OCI-LY1 (cell line): ENCODE results near the gene ARID3A.

Experiments used
- H2AFZ ChIP-seq: fragments of 200-600 bp; sonication (generic), shearing (Covaris generic); 2 replicates; pipeline ENCODE4 v1.6.0; 2014; ENCODE audit warnings: antibody characterized with exemption, mild to moderate bottlenecking, low read length
- H3F3A ChIP-seq: fragments of 200-600 bp; sonication (generic), shearing (Covaris generic); 2 replicates; pipeline ENCODE4 v1.6.0; 2014; ENCODE audit warnings: mild to moderate bottlenecking, antibody characterized with exemption, low read length, moderate library complexity; ENCODE audit not compliant: insufficient read depth
- H3K27ac ChIP-seq: fragments of 200-600 bp; sonication (generic); 2 replicates; pipeline ENCODE4 v1.5.1; 2014; ENCODE audit warnings: low read length, mixed run types, mild to moderate bottlenecking, low read depth; ENCODE audit not compliant: poor library complexity, severe bottlenecking
- H3K27me3 ChIP-seq: fragments of 200-600 bp; sonication (generic); 2 replicates; pipeline ENCODE4 v1.6.0; 2014; ENCODE audit warnings: antibody characterized with exemption, mild to moderate bottlenecking, low read length, moderate library complexity; ENCODE audit not compliant: insufficient read depth
- H3K36me3 ChIP-seq: fragments of 200-600 bp; sonication (generic); 2 replicates; pipeline ENCODE4 v1.6.1; 2014; ENCODE audit warnings: mild to moderate bottlenecking, antibody characterized with exemption, low read length, moderate library complexity, mixed read lengths; ENCODE audit not compliant: insufficient read depth
- H3K4me1 ChIP-seq: fragments of 200-600 bp; sonication (generic); 2 replicates; pipeline ENCODE4 v1.5.1; 2014; ENCODE audit warnings: mild to moderate bottlenecking, low read length, moderate library complexity; ENCODE audit not compliant: insufficient read depth, severe bottlenecking
- H3K4me2 ChIP-seq: fragments of 200-600 bp; sonication (generic), shearing (Covaris generic); 2 replicates; pipeline ENCODE4 v1.6.1; 2014; ENCODE audit warnings: low read length
- H3K4me3 ChIP-seq: fragments of 200-600 bp; sonication (generic); 2 replicates; pipeline ENCODE4 v1.5.1; 2014; ENCODE audit warnings: low read length, low read depth, mild to moderate bottlenecking, mixed read lengths; ENCODE audit not compliant: poor library complexity, severe bottlenecking
- H3K79me2 ChIP-seq: fragments of 200-600 bp; shearing (Covaris generic); 2 replicates; pipeline ENCODE4 v1.6.1; 2016; ENCODE audit warnings: mixed run types, low read length, mixed read lengths; ENCODE audit not compliant: insufficient read depth
- H3K9ac ChIP-seq: fragments of 200-600 bp; sonication (generic), shearing (Covaris generic); 2 replicates; pipeline ENCODE4 v1.6.1; 2014; ENCODE audit warnings: mild to moderate bottlenecking, low read length, mixed read lengths
- H3K9me2 ChIP-seq: fragments of 200-600 bp; sonication (generic), shearing (Covaris generic); 2 replicates; pipeline ENCODE4 v1.6.1; 2014; ENCODE audit warnings: low read depth, mild to moderate bottlenecking, low read length, mixed read lengths
- H3K9me3 ChIP-seq: fragments of 200-600 bp; shearing (Covaris generic); 2 replicates; pipeline ENCODE4 v1.6.1; 2014; ENCODE audit warnings: low read length, mixed read lengths
- H4K20me1 ChIP-seq: fragments of 200-600 bp; sonication (generic), shearing (Covaris generic); 2 replicates; pipeline ENCODE4 v1.6.0; 2016; ENCODE audit warnings: mild to moderate bottlenecking, low read length; ENCODE audit not compliant: insufficient read depth
- EZH2 ChIP-seq: fragments of 200-600 bp; sonication (generic), shearing (Covaris generic); IDR thresholded peaks from 2 replicates; pipeline ENCODE4 v1.8.0; 2017; ENCODE audit warnings: borderline replicate concordance, mixed run types, mild to moderate bottlenecking, antibody characterized with exemption, low read length, moderate library complexity, mixed read lengths
- TF ChIP-seq, protein P1 (sequence below): fragments of 200-600 bp; sonication (generic), shearing (Covaris generic); IDR thresholded peaks from 2 replicates; pipeline ENCODE4 v1.5.1; 2017; ENCODE audit warnings: mild to moderate bottlenecking, antibody characterized with exemption, low read length, moderate library complexity, mixed read lengths

Gene ARID3A

GRCh38 chr19:964116-964520 lies 38.3 kb downstream of the ARID3A start:
- H3K4me1 ChIP-seq: no peaks in the 10 kb centered on the region
- H3K9me2 ChIP-seq: no peaks in the 10 kb centered on the region
- no peak overlapping the region for H3K27ac ChIP-seq
- H3K9ac ChIP-seq: no peak overlapping the region
- H3F3A ChIP-seq: no peaks in the 10 kb centered on the region
- H3K9me3 ChIP-seq: no peaks in the 10 kb centered on the region
- H3K79me2 ChIP-seq: no peaks in the 10 kb centered on the region
- H2AFZ ChIP-seq: no peak overlapping the region
- H3K4me3 ChIP-seq: no peak overlapping the region
- no peak overlapping the region for H3K4me2 ChIP-seq
- H4K20me1 ChIP-seq: no peaks in the 10 kb centered on the region
- H3K36me3 ChIP-seq: no peaks in the 10 kb centered on the region
- no peak for TF ChIP-seq EZH2
- TF ChIP-seq, protein P1, sequence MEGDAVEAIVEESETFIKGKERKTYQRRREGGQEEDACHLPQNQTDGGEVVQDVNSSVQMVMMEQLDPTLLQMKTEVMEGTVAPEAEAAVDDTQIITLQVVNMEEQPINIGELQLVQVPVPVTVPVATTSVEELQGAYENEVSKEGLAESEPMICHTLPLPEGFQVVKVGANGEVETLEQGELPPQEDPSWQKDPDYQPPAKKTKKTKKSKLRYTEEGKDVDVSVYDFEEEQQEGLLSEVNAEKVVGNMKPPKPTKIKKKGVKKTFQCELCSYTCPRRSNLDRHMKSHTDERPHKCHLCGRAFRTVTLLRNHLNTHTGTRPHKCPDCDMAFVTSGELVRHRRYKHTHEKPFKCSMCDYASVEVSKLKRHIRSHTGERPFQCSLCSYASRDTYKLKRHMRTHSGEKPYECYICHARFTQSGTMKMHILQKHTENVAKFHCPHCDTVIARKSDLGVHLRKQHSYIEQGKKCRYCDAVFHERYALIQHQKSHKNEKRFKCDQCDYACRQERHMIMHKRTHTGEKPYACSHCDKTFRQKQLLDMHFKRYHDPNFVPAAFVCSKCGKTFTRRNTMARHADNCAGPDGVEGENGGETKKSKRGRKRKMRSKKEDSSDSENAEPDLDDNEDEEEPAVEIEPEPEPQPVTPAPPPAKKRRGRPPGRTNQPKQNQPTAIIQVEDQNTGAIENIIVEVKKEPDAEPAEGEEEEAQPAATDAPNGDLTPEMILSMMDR: no peak
- H3K27me3 ChIP-seq: 0 out of 2 replicates have a peak, but pooled peaks cover 15% of the 10 kb centered on the region

GRCh38 chr19:964761-965694 lies 39.2 kb downstream of the ARID3A start:
- Histone ChIP-seq H3K9me3 (no peaks in the 10 kb centered on the region), H2AFZ (no peak overlapping the region), H3K4me2 (no peak overlapping the region), H3K27me3 (0 out of 2 replicates have a peak, but pooled peaks cover 15% of the 10 kb centered on the region), H3K36me3 (no peaks in the 10 kb centered on the region), H3K27ac (no peak overlapping the region), H3K9me2 (no peaks in the 10 kb centered on the region), H3K9ac (no peak overlapping the region), H3K79me2 (no peaks in the 10 kb centered on the region), H3K4me1 (no peaks in the 10 kb centered on the region), H4K20me1 (no peaks in the 10 kb centered on the region), H3K4me3 (no peak overlapping the region), H3F3A (no peaks in the 10 kb centered on the region)
- TF ChIP-seq, protein P1: no peak
- no peak for TF ChIP-seq EZH2

GRCh38 chr19:966485-967088 lies 40.8 kb downstream of the ARID3A start:
- Histone ChIP-seq H3K27ac (no peak overlapping the region), H3K79me2 (no peaks in the 10 kb centered on the region), H3K4me2 (no peak overlapping the region), H3K9ac (no peak overlapping the region), H3K9me3 (peaks cover 5% of the 10 kb centered on the region), H3K27me3 (0 out of 2 replicates have a peak, but pooled peaks cover 5% of the 10 kb centered on the region), H3K9me2 (no peaks in the 10 kb centered on the region), H2AFZ (no peak overlapping the region), H3K4me3 (no peak overlapping the region), H3K36me3 (peaks cover 4% of the 10 kb centered on the region; the same call in 1 of the 2 replicates), H4K20me1 (no peaks in the 10 kb centered on the region), H3K4me1 (no peaks in the 10 kb centered on the region), H3F3A (no peaks in the 10 kb centered on the region)
- no peak for TF ChIP-seq EZH2
- TF ChIP-seq, protein P1: no peak
